ENCODE measurements around the gene NFASC.

The NFASC gene

GRCh38 chr1:204889681-204890383 lies 19.2 kb downstream of the NFASC start:
- no peak for DNase-seq (ENCODE audit: low read depth in 2 of 2)

GRCh38 chr1:204891860-204892259 lies 21.2 kb downstream of the NFASC start:
- DNase-seq (ENCODE audit: low read depth in 2 of 2) = no peak

DNA sequence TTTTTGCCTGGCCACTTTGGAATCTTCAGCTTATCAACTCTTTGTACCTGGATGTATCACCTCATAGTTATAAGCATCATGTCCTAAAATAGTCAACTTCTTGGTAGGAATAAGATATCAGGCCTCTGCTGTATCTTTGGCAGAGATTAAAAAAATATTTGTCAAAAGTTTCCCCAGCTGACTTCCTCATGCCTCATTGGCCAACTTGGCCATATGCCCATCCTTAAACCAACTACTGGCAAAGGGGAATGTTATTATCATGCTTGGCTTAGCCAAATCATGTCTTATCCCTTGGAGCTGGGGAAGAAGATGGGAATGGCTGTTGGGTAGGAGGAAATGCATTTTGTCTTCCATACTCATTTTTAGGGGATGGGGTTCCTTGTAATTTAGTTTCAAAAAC lies 23.4 kb downstream of the NFASC start:
- DNase-seq (ENCODE audit: low read depth in 2 of 2) = no peak

- no peak for DNase-seq (ENCODE audit: low read depth in 2 of 2)
These were observed 23.9 kb downstream of the NFASC start for GRCh38 chr1:204894606-204895005.

DNA sequence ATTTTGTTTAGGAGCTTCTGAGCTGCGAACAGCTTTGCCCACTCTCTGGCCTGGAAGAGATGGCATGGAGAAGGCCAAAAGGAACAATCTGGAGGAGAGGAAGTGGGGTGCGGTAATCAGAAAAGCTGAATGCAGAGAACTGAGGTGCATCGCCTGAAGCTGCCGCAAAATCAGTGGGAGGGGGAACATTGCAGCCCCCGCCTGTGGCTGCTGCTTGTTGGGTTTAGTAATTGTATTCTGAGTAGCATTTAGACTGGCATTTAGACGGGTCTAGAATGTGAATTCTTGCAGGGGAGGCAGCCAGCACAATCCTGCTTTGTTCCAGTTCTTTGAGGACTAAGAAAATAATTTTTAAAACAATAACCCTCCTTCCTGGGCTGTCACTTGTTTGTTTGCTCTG lies 25.4 kb downstream of the NFASC start:
- DNase-seq (ENCODE audit: low read depth in 2 of 2) = no peak

GRCh38 chr1:204896787-204897469 lies 26.3 kb downstream of the NFASC start:
- no peak for DNase-seq (ENCODE audit: low read depth in 2 of 2)

DNA sequence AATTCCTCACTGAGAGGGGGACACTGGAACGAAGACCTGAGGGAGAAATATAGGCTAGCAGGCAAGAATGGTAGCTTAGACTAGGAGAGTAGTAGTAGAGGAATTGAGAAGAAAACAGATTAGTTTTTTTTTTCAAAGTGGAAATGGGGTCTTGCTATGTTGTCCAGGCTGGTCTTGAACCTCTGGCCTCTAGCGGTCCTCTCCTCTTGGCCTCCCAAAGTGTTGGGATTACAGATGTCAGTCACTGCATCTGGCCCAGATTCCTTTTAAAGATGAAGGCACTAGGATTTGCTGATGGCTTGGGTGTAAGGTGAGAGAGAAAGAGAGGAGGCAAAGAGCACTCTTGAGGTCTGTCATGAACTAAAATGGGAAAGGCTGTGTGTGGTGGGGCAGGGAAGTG lies 30.1 kb downstream of the NFASC start:
- DNase-seq (ENCODE audit: low read depth in 2 of 2) = no peak

GRCh38 chr1:204902671-204903070 lies 32.0 kb downstream of the NFASC start:
- no peak for DNase-seq (ENCODE audit: low read depth in 2 of 2)

GRCh38 chr1:204904228-204904810 lies 33.7 kb downstream of the NFASC start:
- no peak for DNase-seq (ENCODE audit: low read depth in 2 of 2)

DNA sequence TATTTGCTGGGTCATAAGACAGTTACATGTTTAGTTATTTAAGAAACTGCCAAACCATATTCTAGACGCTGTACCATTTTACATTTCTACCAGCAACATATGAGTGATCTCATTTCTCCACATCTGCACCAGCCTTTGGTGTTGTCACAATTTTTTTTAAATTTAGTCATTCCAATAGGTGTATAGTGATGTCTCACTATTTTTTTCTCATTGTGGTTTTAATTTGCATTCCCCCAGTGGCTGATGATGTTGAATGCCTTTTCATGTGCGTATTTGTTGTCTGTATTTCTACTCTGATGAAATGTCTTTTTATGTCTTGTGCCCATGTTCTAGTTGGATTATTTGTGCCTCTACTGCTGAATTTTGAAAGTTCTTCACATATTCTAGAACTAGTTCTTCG lies 38.4 kb downstream of the NFASC start:
- DNase-seq (ENCODE audit: low read depth in 2 of 2) = no peak

GRCh38 chr1:204915861-204916495 lies 45.3 kb downstream of the NFASC start:
- DNase-seq (ENCODE audit: low read depth in 2 of 2) = no peak

- no peak for DNase-seq (ENCODE audit: low read depth in 2 of 2)
These were observed 47.1 kb downstream of the NFASC start for GRCh38 chr1:204917802-204918201.

GRCh38 chr1:204920511-204920910 lies 49.8 kb downstream of the NFASC start:
- no peak for DNase-seq (ENCODE audit: low read depth in 2 of 2)

- no peak for DNase-seq (ENCODE audit: low read depth in 2 of 2)
These were observed 50.3 kb downstream of the NFASC start for GRCh38 chr1:204920967-204921366.

DNA sequence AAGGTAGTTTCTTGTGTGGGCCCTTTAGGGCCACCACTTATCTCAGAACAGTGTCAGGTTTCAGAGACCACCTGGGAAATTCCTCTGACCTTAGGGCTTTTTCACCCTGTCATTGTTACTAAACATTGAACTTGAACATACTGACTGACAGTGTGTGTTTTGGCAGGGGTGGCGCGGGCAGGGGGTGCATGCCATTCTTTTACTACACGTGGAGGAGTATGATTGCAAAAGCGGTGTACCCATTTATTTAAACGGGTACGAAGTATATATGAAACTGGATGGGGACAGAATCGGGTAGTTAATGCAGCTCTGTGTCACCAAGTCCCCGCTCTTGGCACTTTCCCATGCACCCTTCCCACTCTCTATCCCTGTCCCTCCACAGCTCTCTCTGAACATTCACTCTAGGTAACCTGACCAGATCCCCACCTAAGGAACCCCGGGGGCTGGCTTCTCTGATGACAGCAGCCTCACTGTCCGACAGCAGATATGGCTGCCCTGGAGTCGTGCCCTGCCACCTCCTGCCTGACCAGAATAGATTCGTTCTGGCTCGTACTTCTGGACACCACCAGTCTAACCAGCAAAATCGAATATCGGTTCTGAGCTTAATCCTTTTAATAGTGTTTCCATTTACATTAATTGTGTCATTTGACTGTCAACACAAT lies 51.3 kb downstream of the NFASC start:
- no peak for DNase-seq (ENCODE audit: low read depth in 2 of 2)

DNA sequence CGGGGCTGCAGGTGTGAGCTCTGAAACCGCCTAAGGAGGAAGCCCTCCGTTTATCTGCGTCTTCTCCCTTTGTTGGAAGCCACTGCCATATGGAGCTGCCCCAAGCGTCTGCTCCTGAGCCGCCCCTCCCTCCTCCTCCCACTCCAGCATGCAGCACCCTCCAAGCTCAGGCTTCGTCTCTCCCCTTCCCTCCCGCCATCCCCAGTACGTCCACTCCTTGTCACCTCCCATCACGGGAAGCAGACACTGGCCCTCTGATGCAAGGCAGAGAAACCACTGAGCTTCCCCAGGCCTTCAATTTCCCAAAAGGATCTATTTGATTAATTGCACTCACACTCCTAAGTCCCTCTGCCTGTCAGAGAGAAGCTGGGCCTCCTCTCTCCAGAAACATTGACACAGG lies 52.5 kb downstream of the NFASC start:
- DNase-seq (ENCODE audit: low read depth in 2 of 2) = no peak

- no peak for DNase-seq (ENCODE audit: low read depth in 2 of 2)
These were observed 53.0 kb downstream of the NFASC start for GRCh38 chr1:204923626-204924012.

GRCh38 chr1:204924013-204924759 lies 53.5 kb downstream of the NFASC start:
- DNase-seq (ENCODE audit: low read depth in 2 of 2) = no peak

- no peak for DNase-seq (ENCODE audit: low read depth in 2 of 2)
These were observed 55.0 kb downstream of the NFASC start for GRCh38 chr1:204925701-204926100.

- no peak for DNase-seq (ENCODE audit: low read depth in 2 of 2)
These were observed 57.3 kb downstream of the NFASC start for GRCh38 chr1:204927673-204928641.

Data from stimulated activated CD8-positive, alpha-beta memory T cell treated with anti-CD3 and anti-CD28 coated beads, Interleukin-2, amount 100 ng/mL, for 48 hours (primary cell).